ENCODE results near the gene HELB.

Gene HELB

GRCh38 chr12:66304296-66304900, 2.1 kb downstream of the HELB start:
- no peak for DNase-seq

GRCh38 chr12:66309606-66310005, 7.3 kb downstream of the HELB start:
- no peak for DNase-seq

- DNase-seq: no peak
Observed at GRCh38 chr12:66312189-66312588, 9.9 kb downstream of the HELB start.

GRCh38 chr12:66314278-66314677, 12.0 kb downstream of the HELB start:
- no peak for DNase-seq

GRCh38 chr12:66319266-66319954, 17.1 kb downstream of the HELB start:
- no peak for DNase-seq

GRCh38 chr12:66320996-66321395, 18.7 kb downstream of the HELB start:
- no peak for DNase-seq

GRCh38 chr12:66321435-66321834, 19.1 kb downstream of the HELB start:
- no peak for DNase-seq

GRCh38 chr12:66323017-66323416, 20.7 kb downstream of the HELB start:
- DNase-seq: no peak

- DNase-seq: no peak
Observed at GRCh38 chr12:66329941-66330340, 27.6 kb downstream of the HELB start.

GRCh38 chr12:66331016-66331415, 28.7 kb downstream of the HELB start:
- DNase-seq: no peak

- DNase-seq: no peak
Observed at GRCh38 chr12:66331814-66332213, 29.5 kb downstream of the HELB start.

- DNase-seq: no peak
Observed at GRCh38 chr12:66335746-66336145, 33.5 kb downstream of the HELB start.

GRCh38 chr12:66337381-66338010, 35.2 kb downstream of the HELB start:
- no peak for DNase-seq

- DNase-seq: no peak
Observed at GRCh38 chr12:66340131-66340530, 37.8 kb downstream of the HELB start.

GRCh38 chr12:66341126-66341525, 38.8 kb downstream of the HELB start:
- no peak for DNase-seq

- DNase-seq: no peak
Observed at GRCh38 chr12:66345212-66345611, 42.9 kb downstream of the HELB start.

GRCh38 chr12:66345956-66346355, 43.7 kb downstream of the HELB start:
- no peak for DNase-seq

GRCh38 chr12:66351301-66351700, 49.0 kb downstream of the HELB start:
- DNase-seq: no peak

GRCh38 chr12:66352197-66352596, 49.9 kb downstream of the HELB start:
- no peak for DNase-seq

- DNase-seq: no peak
Observed at GRCh38 chr12:66352899-66353298, 50.6 kb downstream of the HELB start.

- no peak for DNase-seq
Observed at GRCh38 chr12:66354291-66354690, 52.0 kb downstream of the HELB start.

GRCh38 chr12:66359300-66359699, 57.0 kb downstream of the HELB start:
- DNase-seq: no peak

GRCh38 chr12:66361703-66362102, 59.4 kb downstream of the HELB start:
- no peak for DNase-seq

- no peak for DNase-seq
Observed at GRCh38 chr12:66365718-66366490, 63.6 kb downstream of the HELB start.
